Right lobe of liver (tissue), 6 donors: ENCODE results near the gene DLG2. TPM values are rescaled to one million over a fixed set of nuclear protein-coding genes. Genes with fewer than 3 reads are reported as not detected.

Experiments
- ATAC-seq, 4 donors: fragments of 200-7000 bp; cut with Tn5 transposase; one replicate each; pipeline ENCODE4 v1.9.1; 2020; ENCODE audit warnings: mild to moderate bottlenecking in 4 of 4, moderate library complexity in 4 of 4
- DNase-seq, 3 donors: peaks; one replicate each; pipeline ENCODE4 v3.0.0-alpha.2; 2020
- H3K27ac ChIP-seq, 3 donors: fragments of 200-600 bp; one replicate each; pipeline ENCODE4 v1.8.0; 2022
- H3K27me3 ChIP-seq, 2 donors: fragments of 200-600 bp; one replicate each; pipeline ENCODE4 v1.8.0; 2022
- H3K36me3 ChIP-seq, 4 donors: fragments of 200-600 bp; sonication (generic) in 1 of 4; one replicate each; pipeline versions ENCODE4 v1.5.1 to v1.8.0; 2017 to 2022; ENCODE audit warnings: control low read depth in 1 of 4
- H3K4me1 ChIP-seq, 4 donors: fragments of 200-600 bp; sonication (generic) in 1 of 4; one replicate each; pipeline versions ENCODE4 v1.5.1 to v1.8.0; 2017 to 2022; ENCODE audit warnings: control low read depth in 1 of 4
- H3K4me3 ChIP-seq, 3 donors: fragments of 200-600 bp; one replicate each; pipeline ENCODE4 v1.8.0; 2022
- H3K9me3 ChIP-seq, 4 donors: fragments of 200-600 bp; sonication (generic) in 1 of 4; one replicate each; pipeline versions ENCODE4 v1.5.1 to v1.8.0; 2017 to 2022; ENCODE audit warnings: control low read depth in 1 of 4
- POLR2A ChIP-seq: fragments of 450-650 bp; IDR thresholded peaks from one replicate; pipeline ENCODE4 v1.6.1; 2017; ENCODE audit warnings: antibody characterized with exemption, mild to moderate bottlenecking
- WGBS: methylation state at CpG from one replicate; pipeline ENCODE4 v1.1.6; 2018; ENCODE audit warnings: low coverage, low lambda C conversion rate; ENCODE audit not compliant: insufficient coverage; ENCODE audit errors: missing lambda C conversion rate; 5-methylcytosine and 5-hydroxymethylcytosine counted together
- intact Hi-C, 2 donors: fragments of 100-400 bp; cut with DNase I; formaldehyde crosslinking; loops; one replicate each; pipeline versions ENCODE4 v1.11.2 to v1.14.1; 2022
- total RNA-seq, 6 experiments: library from RNA; depleted of rRNA in 2 of 6; stranded (reverse); fragments of >200 nt in 2 of 6; fragmentation: NEBNext Ultra II Directional in 3 of 6; extraction: Animal tissue kit (Norgen Biotek cat#: 25700) in 3 of 6; gene quantifications; one replicate each; pipeline versions ENCODE4 v1.1.0 to v1.2.4, GENCODE V29; 2016 to 2023
- TF ChIP-seq, protein P1 (sequence below), 4 donors: fragments of 200-600 bp in 3 of 4; fragments of 450-650 bp in 1 of 4; IDR thresholded peaks; one replicate each; pipeline versions ENCODE4 v1.5.1 to v1.8.0; 2016 to 2022; ENCODE audit warnings: antibody characterized with exemption in 4 of 4, mild to moderate bottlenecking in 2 of 4
- donor health status: DM: no; HTN: yes; CAD: no.
- donor health status: DM: no; HTN: no; CAD: no.
- donor health status: DM: no; HTN: no; CAD: no.
- donor health status: DM: no; HTN: yes; CAD: no.
- donor health status: DM: no; HTN: yes; CAD: no.

DLG2 gene
- total RNA-seq, 6 experiments from 2014 or later: 1.2 to 6.4 (median 2.5) TPM

GRCh38 chr11:85167471-85167870 is 459.7 kb downstream of the DLG2 start:
- Histone ChIP-seq H3K4me3 (no peak overlapping the region), H3K27me3 (no peaks in the 10 kb centered on the region), H3K27ac (no peak overlapping the region), H3K9me3 (no peaks in the 10 kb centered on the region), H3K4me1 (no peaks in the 10 kb centered on the region), H3K36me3 (no peaks in the 10 kb centered on the region)
- 80% methylated on average over 1 of the region's 1 CpG for WGBS
- intact Hi-C loops: no loop called here
- no peak for DNase-seq
- ATAC-seq: no peak
- no peak for TF ChIP-seq POLR2A
- TF ChIP-seq, protein P1, sequence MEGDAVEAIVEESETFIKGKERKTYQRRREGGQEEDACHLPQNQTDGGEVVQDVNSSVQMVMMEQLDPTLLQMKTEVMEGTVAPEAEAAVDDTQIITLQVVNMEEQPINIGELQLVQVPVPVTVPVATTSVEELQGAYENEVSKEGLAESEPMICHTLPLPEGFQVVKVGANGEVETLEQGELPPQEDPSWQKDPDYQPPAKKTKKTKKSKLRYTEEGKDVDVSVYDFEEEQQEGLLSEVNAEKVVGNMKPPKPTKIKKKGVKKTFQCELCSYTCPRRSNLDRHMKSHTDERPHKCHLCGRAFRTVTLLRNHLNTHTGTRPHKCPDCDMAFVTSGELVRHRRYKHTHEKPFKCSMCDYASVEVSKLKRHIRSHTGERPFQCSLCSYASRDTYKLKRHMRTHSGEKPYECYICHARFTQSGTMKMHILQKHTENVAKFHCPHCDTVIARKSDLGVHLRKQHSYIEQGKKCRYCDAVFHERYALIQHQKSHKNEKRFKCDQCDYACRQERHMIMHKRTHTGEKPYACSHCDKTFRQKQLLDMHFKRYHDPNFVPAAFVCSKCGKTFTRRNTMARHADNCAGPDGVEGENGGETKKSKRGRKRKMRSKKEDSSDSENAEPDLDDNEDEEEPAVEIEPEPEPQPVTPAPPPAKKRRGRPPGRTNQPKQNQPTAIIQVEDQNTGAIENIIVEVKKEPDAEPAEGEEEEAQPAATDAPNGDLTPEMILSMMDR (IDR thresholded peaks at IDR 0.05): no peak

DNA sequence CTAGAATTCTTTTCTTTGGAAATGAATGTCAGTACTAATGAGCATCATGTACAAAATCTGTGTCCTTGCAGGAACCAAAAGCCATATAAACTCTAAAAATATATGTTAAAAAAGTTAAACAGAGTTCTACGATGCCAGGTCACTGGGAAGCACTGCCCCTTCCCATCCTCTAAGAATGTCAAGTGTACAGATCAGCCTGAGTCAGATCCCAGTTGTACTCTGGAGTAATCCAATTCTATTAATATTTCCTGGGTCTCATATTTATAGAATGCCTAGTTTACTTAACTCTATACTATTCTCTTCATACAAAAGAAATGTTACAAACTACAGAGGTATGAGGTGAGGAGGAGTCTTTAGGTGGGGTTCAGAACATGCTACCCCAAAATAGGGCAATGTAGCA is 460.1 kb downstream of the DLG2 start:
- Histone ChIP-seq H3K27ac (no peak overlapping the region), H3K4me3 (no peak overlapping the region), H3K27me3 (no peaks in the 10 kb centered on the region), H3K4me1 (no peaks in the 10 kb centered on the region), H3K36me3 (no peaks in the 10 kb centered on the region), H3K9me3 (no peaks in the 10 kb centered on the region)
- intact Hi-C loops: no loop called here
- no peak for ATAC-seq
- TF ChIP-seq, protein P1 (IDR thresholded peaks at IDR 0.05): no peak
- TF ChIP-seq POLR2A: no peak
- 80% methylated on average over 1 of the region's 1 CpG for WGBS
- no peak for DNase-seq

DNA sequence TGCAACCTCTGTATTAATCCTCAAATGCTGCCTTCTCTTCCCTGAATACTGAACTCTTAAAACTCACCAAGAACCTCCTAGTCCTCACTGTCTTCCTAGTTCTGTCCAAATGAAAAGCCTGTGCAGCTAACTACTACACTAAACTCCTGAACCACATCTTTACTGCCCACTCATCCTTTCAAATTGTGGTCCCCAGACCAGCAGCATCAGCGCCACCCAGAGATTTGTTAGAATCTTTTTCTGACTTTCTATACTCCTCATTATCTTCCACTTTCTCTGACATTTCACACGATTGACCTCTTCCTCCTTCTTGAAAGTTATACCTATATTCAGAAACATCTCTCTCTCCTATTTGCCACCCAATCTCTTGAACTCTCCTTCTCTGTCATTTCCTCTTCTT is 461.3 kb downstream of the DLG2 start:
- no peaks in the 10 kb centered on the region for H3K27me3 ChIP-seq
- WGBS: 55% methylated on average over 2 of the region's 2 CpGs
- no peak overlapping the region for H3K4me3 ChIP-seq
- H3K36me3 ChIP-seq: no peaks in the 10 kb centered on the region
- no peaks in the 10 kb centered on the region for H3K9me3 ChIP-seq
- H3K4me1 ChIP-seq: no peaks in the 10 kb centered on the region
- intact Hi-C loops: no loop called here
- H3K27ac ChIP-seq: no peak overlapping the region
- TF ChIP-seq POLR2A: no peak
- TF ChIP-seq, protein P1 (IDR thresholded peaks at IDR 0.05): no peak
- DNase-seq (no peak), ATAC-seq (no peak)

DNA sequence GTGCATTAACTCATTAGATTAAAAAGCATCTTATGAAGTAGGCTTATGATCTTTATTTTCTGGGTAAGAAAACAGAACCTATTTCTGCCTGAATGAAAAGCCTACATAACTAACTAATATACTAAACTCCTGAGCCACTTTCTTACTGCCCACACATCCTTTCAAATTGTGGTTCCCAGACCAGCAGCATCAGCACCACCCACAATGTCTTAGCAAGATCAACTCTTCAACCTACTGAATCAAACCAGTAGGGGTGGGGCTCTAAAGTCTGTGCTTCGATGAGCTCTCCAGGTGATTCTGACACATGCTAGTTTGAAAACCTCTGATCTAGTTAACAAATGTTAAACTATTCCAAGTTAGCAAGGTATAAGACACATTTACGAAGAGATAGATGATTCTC is 462.4 kb downstream of the DLG2 start:
- no peak overlapping the region for H3K27ac ChIP-seq
- H3K9me3 ChIP-seq: no peaks in the 10 kb centered on the region
- no peaks in the 10 kb centered on the region for H3K36me3 ChIP-seq
- 72% methylated on average over 2 of the region's 2 CpGs for WGBS
- DNase-seq: no peak
- no peaks in the 10 kb centered on the region for H3K4me1 ChIP-seq
- H3K4me3 ChIP-seq: no peak overlapping the region
- H3K27me3 ChIP-seq: no peaks in the 10 kb centered on the region
- intact Hi-C loops: no loop called here
- no peak for ATAC-seq
- TF ChIP-seq POLR2A: no peak
- TF ChIP-seq, protein P1 (IDR thresholded peaks at IDR 0.05): no peak

GRCh38 chr11:85154294-85154693 is 472.9 kb downstream of the DLG2 start:
- Histone ChIP-seq H3K27ac (no peak overlapping the region), H3K9me3 (no peaks in the 10 kb centered on the region), H3K4me1 (no peaks in the 10 kb centered on the region), H3K36me3 (no peaks in the 10 kb centered on the region), H3K27me3 (no peaks in the 10 kb centered on the region), H3K4me3 (no peak overlapping the region)
- TF ChIP-seq POLR2A: no peak
- TF ChIP-seq, protein P1 (IDR thresholded peaks at IDR 0.05): no peak
- intact Hi-C loops: no loop called here
- DNase-seq (no peak), ATAC-seq (no peak)
- WGBS: 59% methylated on average over 3 of the region's 3 CpGs
